Measurements from ENCODE around the gene ANKRD55. TPM values are rescaled to one million over a fixed set of nuclear protein-coding genes. Genes with fewer than 3 reads are reported as not detected.
A peak's percentile ranks its signal among the peaks of the same experiment; 100 is the strongest.

Gene ANKRD55
- polyA plus RNA-seq, 1 of the 3 experiments (the other 2 are of a cell fraction) = not detected

GRCh38 chr5:56278335-56278753 is 45.2 kb upstream of the ANKRD55 start:
- Histone ChIP-seq H3K4me3 (ENCODE audit: low read depth in 2 of 2, low read length in 1 of 2) (no peak overlapping the region), H3K27me3 (ENCODE audit: insufficient read depth) (no peaks in the 10 kb centered on the region), H3K79me2 (ENCODE audit: insufficient read depth) (no peaks in the 10 kb centered on the region), H3K4me2 (peak overlapping the region; percentile 46), H3K27ac (ENCODE audit: low read depth in 2 of 2, low read length in 1 of 2) (peak overlapping the region; percentile 70 to 84), H3K9me2 (no peaks in the 10 kb centered on the region), H3K9me3 (no peaks in the 10 kb centered on the region), H3K9ac (peak overlapping the region; percentile 36; the same call in 1 of the 2 replicates), H3K36me3 (replicated peaks in 1 of 2; ENCODE audit: control insufficient read depth in 1 of 2, insufficient read depth in 2 of 2, low read length in 1 of 2) (no peaks in the 10 kb centered on the region), H3F3A (replicated peaks; ENCODE audit: insufficient read depth) (peaks cover 22% of the 10 kb centered on the region), H2AFZ (ENCODE audit: low read depth) (0 out of 2 replicates have a peak overlapping the region, but pooled peaks have one; percentile 29), H4K20me1 (ENCODE audit: insufficient read depth) (no peaks in the 10 kb centered on the region), H3K4me1 (ENCODE audit: control insufficient read depth in 1 of 2, insufficient read depth in 2 of 2, low read depth in 1 of 2, low read length in 1 of 2) (peaks cover 30 to 35% of the 10 kb centered on the region in 2 experiments)
- WGBS (ENCODE audit: low lambda C conversion rate) = 28% methylated on average over 7 of the region's 7 CpGs
- ChIA-PET CTCF (interaction anchor here (1.8 kb wide), 1 partner anchor 8 kb away, joined by 6 read pairs; no protein-coding TSS in a partner anchor), POLR2A (no interaction called here)
- DNase-seq = no peak
- TF ChIP-seq FOXM1 (IDR thresholded peaks at IDR 0.05; ENCODE audit: low read depth) = peak; percentile 61; the same call in 1 of the 2 replicates
- TF ChIP-seq GATA2 (CRISPR knock-in tag; IDR thresholded peaks at IDR 0.05) = no peak
- TF ChIP-seq, protein P1, sequence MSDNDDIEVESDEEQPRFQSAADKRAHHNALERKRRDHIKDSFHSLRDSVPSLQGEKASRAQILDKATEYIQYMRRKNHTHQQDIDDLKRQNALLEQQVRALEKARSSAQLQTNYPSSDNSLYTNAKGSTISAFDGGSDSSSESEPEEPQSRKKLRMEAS (IDR thresholded peaks at IDR 0.05; ENCODE audit: low read depth) = no peak; the same call in 1 of the 2 replicates
- TF ChIP-seq, protein P2, sequence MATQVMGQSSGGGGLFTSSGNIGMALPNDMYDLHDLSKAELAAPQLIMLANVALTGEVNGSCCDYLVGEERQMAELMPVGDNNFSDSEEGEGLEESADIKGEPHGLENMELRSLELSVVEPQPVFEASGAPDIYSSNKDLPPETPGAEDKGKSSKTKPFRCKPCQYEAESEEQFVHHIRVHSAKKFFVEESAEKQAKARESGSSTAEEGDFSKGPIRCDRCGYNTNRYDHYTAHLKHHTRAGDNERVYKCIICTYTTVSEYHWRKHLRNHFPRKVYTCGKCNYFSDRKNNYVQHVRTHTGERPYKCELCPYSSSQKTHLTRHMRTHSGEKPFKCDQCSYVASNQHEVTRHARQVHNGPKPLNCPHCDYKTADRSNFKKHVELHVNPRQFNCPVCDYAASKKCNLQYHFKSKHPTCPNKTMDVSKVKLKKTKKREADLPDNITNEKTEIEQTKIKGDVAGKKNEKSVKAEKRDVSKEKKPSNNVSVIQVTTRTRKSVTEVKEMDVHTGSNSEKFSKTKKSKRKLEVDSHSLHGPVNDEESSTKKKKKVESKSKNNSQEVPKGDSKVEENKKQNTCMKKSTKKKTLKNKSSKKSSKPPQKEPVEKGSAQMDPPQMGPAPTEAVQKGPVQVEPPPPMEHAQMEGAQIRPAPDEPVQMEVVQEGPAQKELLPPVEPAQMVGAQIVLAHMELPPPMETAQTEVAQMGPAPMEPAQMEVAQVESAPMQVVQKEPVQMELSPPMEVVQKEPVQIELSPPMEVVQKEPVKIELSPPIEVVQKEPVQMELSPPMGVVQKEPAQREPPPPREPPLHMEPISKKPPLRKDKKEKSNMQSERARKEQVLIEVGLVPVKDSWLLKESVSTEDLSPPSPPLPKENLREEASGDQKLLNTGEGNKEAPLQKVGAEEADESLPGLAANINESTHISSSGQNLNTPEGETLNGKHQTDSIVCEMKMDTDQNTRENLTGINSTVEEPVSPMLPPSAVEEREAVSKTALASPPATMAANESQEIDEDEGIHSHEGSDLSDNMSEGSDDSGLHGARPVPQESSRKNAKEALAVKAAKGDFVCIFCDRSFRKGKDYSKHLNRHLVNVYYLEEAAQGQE (IDR thresholded peaks at IDR 0.05; ENCODE audit: low read depth, low read length) = peak; percentile 63; the same call in 1 of the 2 replicates
- no peak for TF ChIP-seq FOXJ3 (CRISPR knock-in tag; IDR thresholded peaks at IDR 0.05)
- peak; percentile 44 to 95; a peak in 3 of 4 replicates for TF ChIP-seq EP300 (IDR thresholded peaks at IDR 0.05; ENCODE audit: borderline replicate concordance in 1 of 2, low read depth in 1 of 2, low read length in 1 of 2)
- peak; percentile 81 for TF ChIP-seq NFIC (IDR thresholded peaks at IDR 0.05; ENCODE audit: borderline replicate concordance)
- TF ChIP-seq TEAD4 (IDR thresholded peaks at IDR 0.05; ENCODE audit: borderline replicate concordance, insufficient read depth) = peak; percentile 94
- TF ChIP-seq FOSL2 (IDR thresholded peaks at IDR 0.05; ENCODE audit: borderline replicate concordance, low read depth) = peak; percentile 56; the same call in 1 of the 2 replicates
- no peak for TF ChIP-seq CTCF (IDR thresholded peaks at IDR 0.05)
- TF ChIP-seq, protein P3, sequence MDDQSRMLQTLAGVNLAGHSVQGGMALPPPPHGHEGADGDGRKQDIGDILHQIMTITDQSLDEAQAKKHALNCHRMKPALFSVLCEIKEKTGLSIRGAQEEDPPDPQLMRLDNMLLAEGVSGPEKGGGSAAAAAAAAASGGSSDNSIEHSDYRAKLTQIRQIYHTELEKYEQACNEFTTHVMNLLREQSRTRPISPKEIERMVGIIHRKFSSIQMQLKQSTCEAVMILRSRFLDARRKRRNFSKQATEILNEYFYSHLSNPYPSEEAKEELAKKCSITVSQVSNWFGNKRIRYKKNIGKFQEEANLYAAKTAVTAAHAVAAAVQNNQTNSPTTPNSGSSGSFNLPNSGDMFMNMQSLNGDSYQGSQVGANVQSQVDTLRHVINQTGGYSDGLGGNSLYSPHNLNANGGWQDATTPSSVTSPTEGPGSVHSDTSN (IDR thresholded peaks at IDR 0.05) = peak; percentile 96
- peak; percentile 93 for TF ChIP-seq TCF12 (IDR thresholded peaks at IDR 0.05)
- TF ChIP-seq JUND (IDR thresholded peaks at IDR 0.05) = peak; percentile 82
- peak; percentile 53; the same call in 1 of the 2 replicates for TF ChIP-seq ZBTB33 (IDR thresholded peaks at IDR 0.05; ENCODE audit: borderline replicate concordance, low read depth)
- TF ChIP-seq SIN3A (IDR thresholded peaks at IDR 0.05; ENCODE audit: borderline replicate concordance, low read depth, low read length) = peak; percentile 20; the same call in 1 of the 2 replicates
- TF ChIP-seq POLR2AphosphoS5 (IDR thresholded peaks at IDR 0.05; ENCODE audit: low read depth, low read length) = peak; percentile 73; the same call in 1 of the 2 replicates
- TF ChIP-seq RXRA (IDR thresholded peaks at IDR 0.05; ENCODE audit: borderline replicate concordance, low read depth) = peak; percentile 78; the same call in 1 of the 2 replicates
